Fibroblast of peridontal ligament (primary cell): Measurements from ENCODE around the gene TMEM88.

Experiments
- DNase-seq: peaks from one replicate; pipeline ENCODE4 v3.0.0-alpha.2; 2010; ENCODE audit errors: extremely low read depth

TMEM88 gene

DNA sequence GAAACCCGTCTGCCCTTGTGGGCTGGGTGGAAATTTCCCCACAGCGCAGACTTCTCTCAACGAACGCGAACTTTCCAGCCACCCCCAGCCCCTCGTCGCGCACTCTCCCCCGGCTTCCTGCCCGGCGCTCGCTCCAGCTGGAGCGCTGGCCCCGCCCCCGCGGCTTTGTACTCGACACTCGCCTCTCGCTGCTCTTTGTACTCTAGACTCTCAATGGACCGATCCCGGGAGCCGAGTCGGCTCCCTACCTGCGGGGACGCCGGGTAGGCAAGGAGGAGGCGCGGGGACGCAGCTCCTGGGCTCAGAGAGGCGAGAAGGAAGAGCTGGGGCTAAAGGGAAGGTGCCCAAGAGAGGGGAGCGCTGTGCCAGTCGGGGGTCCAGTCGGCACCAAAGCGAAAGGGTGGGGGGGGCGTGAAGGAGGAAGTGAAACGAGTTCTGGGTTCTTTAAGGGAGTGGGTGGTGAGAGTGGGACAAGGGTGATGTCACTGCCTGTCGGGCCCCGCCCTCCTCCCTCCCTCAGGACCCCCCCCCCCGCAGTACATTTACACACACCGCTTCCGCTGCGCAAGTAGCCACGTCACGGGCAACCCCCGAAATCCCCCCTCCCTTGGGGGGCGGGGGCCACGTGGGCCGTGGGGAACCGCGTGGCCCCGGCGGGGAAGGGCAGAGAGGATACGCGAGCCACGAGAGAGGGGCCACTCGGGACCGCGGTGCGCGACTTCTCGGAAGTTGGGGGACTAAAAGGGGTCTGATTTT lies 11.2 kb upstream of the TMEM88 start:
- DNase-seq, result peak; percentile 74

DNA sequence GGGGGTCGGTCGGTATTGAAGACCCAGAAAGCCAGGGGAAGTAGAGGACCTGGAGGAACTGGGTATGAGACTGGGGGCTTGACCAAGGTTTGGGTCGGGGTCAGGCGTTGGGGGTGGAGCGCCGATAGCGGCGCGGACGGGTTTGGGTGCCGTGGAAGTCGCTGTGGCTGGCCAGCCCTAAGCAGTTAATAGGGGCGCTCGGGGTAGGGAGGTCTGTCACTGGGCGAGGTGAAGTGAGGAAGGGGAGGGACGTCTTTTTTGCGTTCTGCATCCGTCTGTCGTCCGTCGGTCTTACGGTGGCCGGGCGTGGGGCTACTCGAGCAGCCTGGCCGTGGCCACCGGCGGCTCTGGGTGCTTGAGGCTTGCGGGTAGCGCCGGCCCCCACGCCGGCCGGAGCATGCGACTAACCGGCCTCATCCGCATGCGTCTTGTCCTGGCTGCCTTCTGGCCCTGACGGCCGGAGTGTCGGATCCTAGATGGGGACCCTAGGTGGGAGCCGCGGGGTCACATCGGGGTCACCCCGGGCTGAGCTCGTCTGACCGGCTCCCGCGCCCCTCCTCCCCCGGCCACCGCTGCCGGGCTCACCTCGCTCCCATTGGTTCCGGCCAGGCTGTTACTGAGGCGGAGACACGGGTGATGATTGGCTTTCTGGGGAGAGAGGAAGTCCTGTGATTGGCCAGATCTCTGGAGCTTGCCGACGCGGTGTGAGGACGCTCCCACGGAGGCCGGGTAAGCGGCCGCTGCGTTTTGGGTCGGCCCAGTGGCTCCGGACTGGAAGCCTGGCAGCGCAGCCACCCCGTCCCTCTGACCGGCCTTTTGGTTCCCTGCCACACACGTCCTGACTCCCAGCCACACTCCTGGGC lies 10.3 kb upstream of the TMEM88 start:
- peak; percentile 94 for DNase-seq

GRCh38 chr17:7845359-7846062 lies 9.4 kb upstream of the TMEM88 start:
- no peak for DNase-seq

DNA sequence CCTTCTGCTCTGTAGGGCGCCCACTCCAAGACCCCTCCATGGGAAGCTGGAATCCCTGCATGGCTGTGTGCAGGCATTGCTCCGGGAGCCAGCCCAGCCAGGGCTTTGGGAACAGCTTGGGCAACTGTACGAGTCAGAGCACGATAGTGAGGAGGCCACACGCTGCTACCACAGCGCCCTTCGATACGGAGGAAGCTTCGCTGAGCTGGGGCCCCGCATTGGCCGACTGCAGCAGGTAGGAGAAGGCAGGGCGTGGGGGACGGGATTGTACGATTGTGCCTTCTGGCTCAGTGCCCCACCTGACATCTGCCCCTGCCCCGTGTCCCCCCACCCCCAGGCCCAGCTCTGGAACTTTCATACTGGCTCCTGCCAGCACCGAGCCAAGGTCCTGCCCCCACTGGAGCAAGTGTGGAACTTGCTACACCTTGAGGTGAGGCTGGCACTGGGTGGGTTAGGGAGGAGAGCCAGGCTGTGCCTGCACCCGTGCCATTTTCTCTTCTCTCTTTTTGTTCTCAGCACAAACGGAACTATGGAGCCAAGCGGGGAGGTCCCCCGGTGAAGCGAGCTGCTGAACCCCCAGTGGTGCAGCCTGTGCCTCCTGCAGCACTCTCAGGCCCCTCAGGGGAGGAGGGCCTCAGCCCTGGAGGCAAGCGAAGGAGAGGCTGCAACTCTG lies 8.7 kb upstream of the TMEM88 start:
- no peak for DNase-seq

DNA sequence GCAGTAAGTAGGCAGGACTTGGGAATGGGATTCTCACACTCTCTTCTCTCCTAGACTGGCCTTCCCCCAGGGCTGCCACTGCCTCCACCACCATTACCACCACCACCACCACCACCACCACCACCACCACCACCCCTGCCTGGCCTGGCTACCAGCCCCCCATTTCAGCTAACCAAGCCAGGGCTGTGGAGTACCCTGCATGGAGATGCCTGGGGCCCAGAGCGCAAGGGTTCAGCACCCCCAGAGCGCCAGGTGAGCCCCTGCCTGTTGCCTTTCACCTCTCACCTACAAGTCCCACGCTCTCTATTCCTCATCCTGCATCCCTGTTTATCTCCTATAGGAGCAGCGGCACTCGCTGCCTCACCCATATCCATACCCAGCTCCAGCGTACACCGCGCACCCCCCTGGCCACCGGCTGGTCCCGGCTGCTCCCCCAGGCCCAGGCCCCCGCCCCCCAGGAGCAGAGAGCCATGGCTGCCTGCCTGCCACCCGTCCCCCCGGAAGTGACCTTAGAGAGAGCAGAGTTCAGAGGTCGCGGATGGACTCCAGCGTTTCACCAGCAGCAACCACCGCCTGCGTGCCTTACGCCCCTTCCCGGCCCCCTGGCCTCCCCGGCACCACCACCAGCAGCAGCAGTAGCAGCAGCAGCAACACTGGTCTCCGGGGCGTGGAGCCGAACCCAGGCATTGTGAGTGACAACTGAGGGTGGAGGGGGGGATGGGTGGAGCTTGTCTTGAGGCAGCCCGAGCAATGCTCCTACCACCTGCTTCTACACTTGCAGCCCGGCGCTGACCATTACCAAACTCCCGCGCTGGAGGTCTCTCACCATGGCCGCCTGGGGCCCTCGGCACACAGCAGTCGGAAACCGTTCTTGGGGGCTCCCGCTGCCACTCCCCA lies 7.9 kb upstream of the TMEM88 start:
- no peak for DNase-seq

- DNase-seq, result no peak
Observed at GRCh38 chr17:7848131-7848579, 6.7 kb upstream of the TMEM88 start.

DNA sequence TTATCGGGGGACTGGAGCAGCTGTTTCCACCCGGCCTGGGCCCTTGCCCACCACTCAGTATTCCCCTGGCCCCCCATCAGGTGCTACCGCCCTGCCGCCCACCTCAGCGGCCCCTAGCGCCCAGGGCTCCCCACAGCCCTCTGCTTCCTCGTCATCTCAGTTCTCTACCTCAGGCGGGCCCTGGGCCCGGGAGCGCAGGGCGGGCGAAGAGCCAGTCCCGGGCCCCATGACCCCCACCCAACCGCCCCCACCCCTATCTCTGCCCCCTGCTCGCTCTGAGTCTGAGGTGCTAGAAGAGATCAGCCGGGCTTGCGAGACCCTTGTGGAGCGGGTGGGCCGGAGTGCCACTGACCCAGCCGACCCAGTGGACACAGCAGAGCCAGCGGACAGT lies 6.1 kb upstream of the TMEM88 start:
- no peak for DNase-seq

GRCh38 chr17:7849130-7849750 lies 5.6 kb upstream of the TMEM88 start:
- DNase-seq, result no peak

GRCh38 chr17:7849751-7850504 lies 4.9 kb upstream of the TMEM88 start:
- DNase-seq, result no peak

- no peak for DNase-seq
Observed at GRCh38 chr17:7850701-7851437, 4.0 kb upstream of the TMEM88 start.

GRCh38 chr17:7851438-7852261 lies 3.2 kb upstream of the TMEM88 start:
- peak; percentile 77 for DNase-seq

- no peak for DNase-seq
Observed at GRCh38 chr17:7852262-7852670, 2.6 kb upstream of the TMEM88 start.

- DNase-seq, result no peak
Observed at GRCh38 chr17:7852919-7853690, 1.8 kb upstream of the TMEM88 start.

DNA sequence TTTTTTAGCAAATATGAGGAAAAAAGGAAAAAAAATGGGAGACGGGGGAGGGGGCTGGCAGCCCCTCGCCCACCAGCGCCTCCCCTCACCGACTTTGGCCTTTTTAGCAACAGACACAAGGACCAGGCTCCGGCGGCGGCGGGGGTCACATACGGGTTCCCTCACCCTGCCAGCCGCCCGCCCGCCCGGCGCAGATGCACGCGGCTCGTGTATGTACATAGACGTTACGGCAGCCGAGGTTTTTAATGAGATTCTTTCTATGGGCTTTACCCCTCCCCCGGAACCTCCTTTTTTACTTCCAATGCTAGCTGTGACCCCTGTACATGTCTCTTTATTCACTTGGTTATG lies 1.2 kb upstream of the TMEM88 start:
- no peak for DNase-seq

DNA sequence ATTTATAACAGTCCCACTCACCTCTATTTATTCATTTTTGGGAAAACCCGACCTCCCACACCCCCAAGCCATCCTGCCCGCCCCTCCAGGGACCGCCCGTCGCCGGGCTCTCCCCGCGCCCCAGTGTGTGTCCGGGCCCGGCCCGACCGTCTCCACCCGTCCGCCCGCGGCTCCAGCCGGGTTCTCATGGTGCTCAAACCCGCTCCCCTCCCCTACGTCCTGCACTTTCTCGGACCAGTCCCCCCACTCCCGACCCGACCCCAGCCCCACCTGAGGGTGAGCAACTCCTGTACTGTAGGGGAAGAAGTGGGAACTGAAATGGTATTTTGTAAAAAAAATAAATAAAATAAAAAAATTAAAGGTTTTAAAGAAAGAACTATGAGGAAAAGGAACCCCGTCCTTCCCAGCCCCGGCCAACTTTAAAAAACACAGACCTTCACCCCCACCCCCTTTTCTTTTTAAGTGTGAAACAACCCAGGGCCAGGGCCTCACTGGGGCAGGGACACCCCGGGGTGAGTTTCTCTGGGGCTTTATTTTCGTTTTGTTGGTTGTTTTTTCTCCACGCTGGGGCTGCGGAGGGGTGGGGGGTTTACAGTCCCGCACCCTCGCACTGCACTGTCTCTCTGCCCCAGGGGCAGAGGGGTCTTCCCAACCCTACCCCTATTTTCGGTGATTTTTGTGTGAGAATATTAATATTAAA lies 638 bp upstream of the TMEM88 start:
- DNase-seq, result no peak

GRCh38 chr17:7855660-7856010 lies 769 bp downstream of the TMEM88 start:
- no peak for DNase-seq
